OCI-LY7 (cell line): ENCODE data around the gene THSD7B.
"Not testable (repeated sequence)": the region's sequence is repeated elsewhere in the genome, so short reads cannot be mapped to it uniquely, and the experiment has no call there.

Source experiments
- CTCF ChIP-seq: fragments of 200-600 bp; sonication (generic); conservative IDR thresholded peaks from 2 replicates; pipeline ENCODE4 v1.5.1; 2014; ENCODE audit warnings: mild to moderate bottlenecking, antibody characterized with exemption, low read length, moderate library complexity, mixed read lengths
- EZH2phosphoT487 ChIP-seq: fragments of 200-600 bp; sonication (generic); IDR thresholded peaks from 2 replicates; pipeline ENCODE4 v1.6.1; 2018; ENCODE audit warnings: low read depth, borderline replicate concordance, mild to moderate bottlenecking, mixed run types, antibody characterized with exemption, low read length, moderate library complexity, mixed read lengths

DNA sequence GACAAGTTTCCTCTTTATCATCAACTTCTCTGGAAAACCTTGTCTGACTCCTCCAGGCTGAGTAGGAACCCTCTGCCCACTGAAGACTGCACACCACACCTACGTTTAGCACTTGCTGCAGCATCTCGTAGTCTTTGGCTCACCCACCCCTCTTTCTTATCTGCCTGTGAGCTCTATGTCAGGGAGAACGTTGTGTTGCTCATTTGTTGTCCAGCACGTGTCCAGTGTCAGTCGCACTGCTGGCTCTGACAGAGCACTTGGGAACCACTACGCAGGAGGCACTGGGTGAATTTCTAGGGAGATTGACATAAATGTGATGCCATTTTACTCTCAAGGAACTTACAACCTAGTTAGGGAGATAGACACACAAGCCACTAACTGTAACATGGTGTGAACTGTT is 216.3 kb downstream of the THSD7B start:
- not testable (repeated sequence) for TF ChIP-seq CTCF, EZH2phosphoT487
